SU-DHL-6 (cell line): Measurements from ENCODE around the gene ATP1B3.

ENCODE experiments used
- CTCF ChIP-seq: fragments of 200-600 bp; sonication (generic); IDR thresholded peaks from one replicate; pipeline ENCODE4 v1.5.1; 2017; ENCODE audit warnings: antibody characterized with exemption, mild to moderate bottlenecking, low read length, moderate library complexity; ENCODE audit not compliant: insufficient read depth, poor library complexity, severe bottlenecking
- EZH2phosphoT487 ChIP-seq: fragments of 200-600 bp; sonication (generic), shearing (Covaris generic); conservative IDR thresholded peaks from 2 replicates; pipeline ENCODE4 v1.6.1; 2018; ENCODE audit warnings: mild to moderate bottlenecking, antibody characterized with exemption, low read length, moderate library complexity, mixed read lengths

- no peak for TF ChIP-seq CTCF
- TF ChIP-seq EZH2phosphoT487, result no peak
Observed at GRCh38 chr3:141828487-141828886, 48.0 kb upstream of the ATP1B3 start.
